WTC11 (cell line): ENCODE measurements around the gene STK32B.

Source experiments
- CTCF ChIP-seq: fragments of 200-600 bp; IDR thresholded peaks from 2 replicates; pipeline ENCODE4 v1.8.0; 2022; ENCODE audit warnings: antibody characterized with exemption
- ETV6 ChIP-seq: sonication (generic); formaldehyde crosslinking; IDR thresholded peaks from 2 replicates; pipeline ENCODE4 v1.8.1; 2022; ENCODE audit warnings: mild to moderate bottlenecking, missing genetic modification reagents
- NR2C2 ChIP-seq: sonication (generic); formaldehyde crosslinking; IDR thresholded peaks from 2 replicates; pipeline ENCODE4 v1.8.0; 2022; ENCODE audit warnings: mild to moderate bottlenecking, missing genetic modification reagents
- SP1 ChIP-seq: sonication (generic); formaldehyde crosslinking; conservative IDR thresholded peaks from 2 replicates; pipeline ENCODE4 v1.8.1; 2022; ENCODE audit warnings: missing genetic modification reagents
- USF1 ChIP-seq: sonication (generic); formaldehyde crosslinking; IDR thresholded peaks from 2 replicates; pipeline ENCODE4 v1.8.0; 2022; ENCODE audit warnings: mild to moderate bottlenecking, missing genetic modification reagents
- ZNF512 ChIP-seq: sonication (generic); formaldehyde crosslinking; IDR thresholded peaks from 2 replicates; pipeline ENCODE4 v1.8.1; 2022; ENCODE audit warnings: missing genetic modification reagents, borderline replicate concordance
- TF ChIP-seq, protein P1 (sequence below): sonication (generic); formaldehyde crosslinking; IDR thresholded peaks from 2 replicates; pipeline ENCODE4 v1.8.1; 2023; ENCODE audit warnings: mild to moderate bottlenecking, missing genetic modification reagents, moderate library complexity
- TF ChIP-seq, protein P2 (sequence below): sonication (generic); formaldehyde crosslinking; conservative IDR thresholded peaks from 2 replicates; pipeline ENCODE4 v1.8.1; 2022; ENCODE audit warnings: mild to moderate bottlenecking, missing genetic modification reagents
- TF ChIP-seq, protein P3 (sequence below): sonication (generic); formaldehyde crosslinking; conservative IDR thresholded peaks from 2 replicates; pipeline ENCODE4 v1.8.1; 2023; ENCODE audit warnings: mild to moderate bottlenecking, low read depth, missing genetic modification reagents, moderate library complexity

DNA sequence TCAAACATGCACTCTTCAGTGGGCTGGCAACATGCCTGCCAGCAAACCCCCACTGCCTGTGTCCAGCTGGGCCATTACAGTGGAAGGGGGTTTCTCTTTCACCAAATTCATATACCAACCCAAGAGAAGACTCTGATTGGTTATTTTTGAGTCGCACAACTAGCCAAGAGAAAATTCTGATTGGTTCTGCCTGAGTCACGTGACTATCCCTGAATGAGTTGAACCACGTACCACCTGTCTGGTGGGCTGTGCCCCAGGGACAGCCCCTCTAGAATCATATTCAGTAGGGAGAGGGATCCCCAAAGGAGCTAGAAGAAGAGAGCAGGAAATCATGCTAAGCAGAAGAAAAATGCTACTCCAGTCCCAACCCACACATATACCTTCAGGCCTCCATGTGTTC is 313.1 kb downstream of the STK32B start:
- no peak for TF ChIP-seq CTCF
- TF ChIP-seq USF1 (CRISPR knock-in tag), result no peak
- no peak for TF ChIP-seq ZNF512 (CRISPR knock-in tag)
- no peak for TF ChIP-seq SP1 (CRISPR knock-in tag)
- TF ChIP-seq, protein P1, sequence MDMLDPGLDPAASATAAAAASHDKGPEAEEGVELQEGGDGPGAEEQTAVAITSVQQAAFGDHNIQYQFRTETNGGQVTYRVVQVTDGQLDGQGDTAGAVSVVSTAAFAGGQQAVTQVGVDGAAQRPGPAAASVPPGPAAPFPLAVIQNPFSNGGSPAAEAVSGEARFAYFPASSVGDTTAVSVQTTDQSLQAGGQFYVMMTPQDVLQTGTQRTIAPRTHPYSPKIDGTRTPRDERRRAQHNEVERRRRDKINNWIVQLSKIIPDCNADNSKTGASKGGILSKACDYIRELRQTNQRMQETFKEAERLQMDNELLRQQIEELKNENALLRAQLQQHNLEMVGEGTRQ (CRISPR knock-in tag), result no peak
- TF ChIP-seq NR2C2 (CRISPR knock-in tag), result no peak
- TF ChIP-seq ETV6 (CRISPR knock-in tag), result no peak
- TF ChIP-seq, protein P2, sequence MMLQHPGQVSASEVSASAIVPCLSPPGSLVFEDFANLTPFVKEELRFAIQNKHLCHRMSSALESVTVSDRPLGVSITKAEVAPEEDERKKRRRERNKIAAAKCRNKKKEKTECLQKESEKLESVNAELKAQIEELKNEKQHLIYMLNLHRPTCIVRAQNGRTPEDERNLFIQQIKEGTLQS (CRISPR knock-in tag), result no peak
- TF ChIP-seq, protein P3, sequence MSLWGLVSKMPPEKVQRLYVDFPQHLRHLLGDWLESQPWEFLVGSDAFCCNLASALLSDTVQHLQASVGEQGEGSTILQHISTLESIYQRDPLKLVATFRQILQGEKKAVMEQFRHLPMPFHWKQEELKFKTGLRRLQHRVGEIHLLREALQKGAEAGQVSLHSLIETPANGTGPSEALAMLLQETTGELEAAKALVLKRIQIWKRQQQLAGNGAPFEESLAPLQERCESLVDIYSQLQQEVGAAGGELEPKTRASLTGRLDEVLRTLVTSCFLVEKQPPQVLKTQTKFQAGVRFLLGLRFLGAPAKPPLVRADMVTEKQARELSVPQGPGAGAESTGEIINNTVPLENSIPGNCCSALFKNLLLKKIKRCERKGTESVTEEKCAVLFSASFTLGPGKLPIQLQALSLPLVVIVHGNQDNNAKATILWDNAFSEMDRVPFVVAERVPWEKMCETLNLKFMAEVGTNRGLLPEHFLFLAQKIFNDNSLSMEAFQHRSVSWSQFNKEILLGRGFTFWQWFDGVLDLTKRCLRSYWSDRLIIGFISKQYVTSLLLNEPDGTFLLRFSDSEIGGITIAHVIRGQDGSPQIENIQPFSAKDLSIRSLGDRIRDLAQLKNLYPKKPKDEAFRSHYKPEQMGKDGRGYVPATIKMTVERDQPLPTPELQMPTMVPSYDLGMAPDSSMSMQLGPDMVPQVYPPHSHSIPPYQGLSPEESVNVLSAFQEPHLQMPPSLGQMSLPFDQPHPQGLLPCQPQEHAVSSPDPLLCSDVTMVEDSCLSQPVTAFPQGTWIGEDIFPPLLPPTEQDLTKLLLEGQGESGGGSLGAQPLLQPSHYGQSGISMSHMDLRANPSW, result no peak
